ENCODE measurements around the gene NSD1. TPM values are rescaled to one million over a fixed set of nuclear protein-coding genes. Genes with fewer than 3 reads are reported as not detected.

The NSD1 gene
- total RNA-seq, 1 experiment from 2014 or later: 21.9 TPM

- in situ Hi-C loops (cut with HindIII; ENCODE audit: low pct_unique_long_range_greater_than_20kb, low sequenced_read_pairs): no loop called here
- DNase-seq (ENCODE audit: low read depth, low spot score): no peak
Observed at GRCh38 chr5:177316005-177316404, 182.4 kb downstream of the NSD1 start.

DNA sequence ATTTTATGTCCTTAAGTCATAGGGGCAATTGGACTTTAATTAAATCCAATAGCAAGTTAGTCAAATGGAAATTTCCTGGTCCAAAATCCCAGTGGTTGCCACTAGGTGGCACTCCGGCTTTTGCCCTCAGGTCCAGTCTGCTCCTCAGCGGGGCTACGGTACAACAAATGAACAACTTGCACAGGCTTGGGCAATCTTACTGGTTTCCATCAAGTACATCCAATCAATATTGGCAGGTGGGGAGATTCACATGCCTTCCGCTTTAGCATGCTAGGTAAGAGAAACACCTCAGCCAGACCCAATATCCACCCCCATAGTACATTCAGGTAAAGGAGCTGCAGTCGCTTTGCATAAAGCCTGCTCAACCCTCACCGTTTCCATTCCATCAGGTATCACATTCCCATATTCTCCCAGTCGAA lies 184.4 kb downstream of the NSD1 start:
- in situ Hi-C loops (cut with HindIII; ENCODE audit: low pct_unique_long_range_greater_than_20kb, low sequenced_read_pairs): no loop called here
- peak; percentile 74 for DNase-seq (ENCODE audit: low read depth, low spot score)

DNA sequence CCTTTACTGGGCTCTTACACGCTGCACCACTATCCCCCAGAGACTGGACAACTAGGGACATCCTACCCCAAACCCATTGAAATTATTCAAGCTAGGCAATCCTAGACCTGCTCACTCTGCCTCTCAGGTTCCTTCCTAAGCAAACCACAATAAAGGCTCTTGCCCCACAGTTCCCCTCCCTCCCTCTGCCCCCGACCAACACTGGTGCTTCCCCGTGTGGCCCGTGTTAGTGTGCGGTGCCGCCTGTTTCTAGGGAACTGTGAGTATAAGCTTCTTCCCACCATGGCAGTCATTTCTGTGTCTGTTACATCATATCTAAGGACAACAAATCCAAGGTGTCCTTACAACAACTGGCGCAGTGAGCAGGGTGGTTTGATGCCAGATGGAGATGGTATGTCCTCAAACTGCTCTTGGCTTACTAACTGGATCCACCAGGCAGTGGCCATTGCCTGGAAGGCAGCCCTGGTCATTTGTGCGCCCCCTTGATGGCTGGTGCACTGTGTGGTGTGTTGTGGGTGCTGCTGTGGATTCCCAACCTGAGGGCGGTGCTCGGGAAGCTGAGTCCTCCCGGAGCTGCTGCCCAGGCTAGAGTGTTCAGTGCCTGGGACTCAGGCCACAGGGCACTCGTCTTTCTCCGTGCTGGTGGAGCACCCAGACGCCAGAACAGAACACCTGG lies 186.5 kb downstream of the NSD1 start:
- DNase-seq (ENCODE audit: low read depth, low spot score): no peak
- in situ Hi-C loops (cut with HindIII; ENCODE audit: low pct_unique_long_range_greater_than_20kb, low sequenced_read_pairs): no loop called here

DNA sequence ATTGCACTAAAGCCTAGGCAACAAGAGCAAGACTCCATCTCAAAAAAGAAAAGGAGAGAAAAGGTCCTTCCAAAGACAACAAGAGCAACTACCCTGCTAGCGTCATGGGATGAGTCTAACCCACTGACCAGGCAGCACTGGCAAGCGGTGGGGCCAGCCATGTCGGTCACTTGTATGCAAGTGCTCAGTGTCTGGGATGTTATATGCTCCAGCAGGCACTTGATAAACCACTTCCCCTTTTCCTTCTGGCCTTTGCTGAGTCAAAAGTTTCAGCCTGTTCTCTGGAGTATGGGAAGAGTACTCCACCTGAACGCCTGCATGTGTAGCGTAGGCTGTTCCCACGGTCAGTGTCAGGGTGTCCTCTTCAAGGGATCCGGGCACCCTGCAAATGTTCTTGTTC lies 187.3 kb downstream of the NSD1 start:
- no peak for DNase-seq (ENCODE audit: low read depth, low spot score)
- in situ Hi-C loops (cut with HindIII; ENCODE audit: low pct_unique_long_range_greater_than_20kb, low sequenced_read_pairs): no loop called here

DNA sequence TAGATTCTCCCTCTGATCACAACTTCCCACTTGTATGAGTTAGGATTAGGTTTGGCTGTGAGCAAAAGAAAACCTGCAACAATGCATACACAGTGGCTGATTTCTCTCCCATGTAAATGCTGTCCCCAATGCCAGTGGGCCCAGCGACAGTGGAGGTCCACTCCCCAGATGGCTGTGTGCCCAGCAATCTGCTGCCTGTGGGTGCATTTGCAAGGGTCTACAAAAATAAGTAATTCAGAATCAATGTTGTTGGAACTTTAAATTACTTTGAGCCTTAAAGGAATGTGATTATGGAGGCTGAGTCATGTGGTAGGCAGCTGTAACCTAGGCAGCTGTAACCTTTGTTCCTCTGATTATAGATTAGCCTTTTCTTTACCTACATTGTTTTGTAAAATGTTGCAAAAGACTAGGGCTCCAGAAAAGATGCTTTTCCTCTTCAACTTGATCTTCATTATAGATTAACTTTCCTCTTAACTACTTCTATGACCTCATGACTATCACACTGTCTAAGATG lies 192.4 kb downstream of the NSD1 start:
- no peak for DNase-seq (ENCODE audit: low read depth, low spot score)

GRCh38 chr5:177327539-177328522 lies 194.3 kb downstream of the NSD1 start:
- DNase-seq (ENCODE audit: low read depth, low spot score): no peak
- in situ Hi-C loops (cut with HindIII; ENCODE audit: low pct_unique_long_range_greater_than_20kb, low sequenced_read_pairs): no loop called here

More for the DNA sequence above, 192.4 kb downstream of the NSD1 start:
- in situ Hi-C loops (cut with HindIII; ENCODE audit: low pct_unique_long_range_greater_than_20kb, low sequenced_read_pairs): no loop called here

- in situ Hi-C loops (cut with HindIII; ENCODE audit: low pct_unique_long_range_greater_than_20kb, low sequenced_read_pairs): no loop called here
- DNase-seq (ENCODE audit: low read depth, low spot score): no peak
Observed at GRCh38 chr5:177328545-177329231, 195.1 kb downstream of the NSD1 start.

DNA sequence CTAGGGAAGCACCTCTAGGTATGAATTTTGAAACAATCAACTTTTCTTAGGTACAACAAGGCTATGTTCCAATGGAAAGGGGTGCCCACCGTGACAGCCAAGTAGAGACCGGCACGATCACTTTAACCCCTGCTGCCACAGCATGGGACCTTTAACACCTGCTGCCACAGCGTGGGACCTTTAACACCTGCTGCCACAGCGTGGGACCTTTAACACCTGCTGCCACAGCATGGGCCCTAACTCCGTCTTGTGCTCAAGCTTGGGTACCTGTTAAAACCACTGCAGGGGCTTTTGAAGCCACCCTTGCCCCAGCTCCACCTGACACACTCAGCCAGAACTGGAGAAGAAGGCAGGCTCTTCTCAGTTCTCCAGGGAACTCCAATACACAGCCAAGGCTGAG lies 196.3 kb downstream of the NSD1 start:
- no peak for DNase-seq (ENCODE audit: low read depth, low spot score)
- in situ Hi-C loops (cut with HindIII; ENCODE audit: low pct_unique_long_range_greater_than_20kb, low sequenced_read_pairs): no loop called here

- DNase-seq (ENCODE audit: low read depth, low spot score): no peak
- in situ Hi-C loops (cut with HindIII; ENCODE audit: low pct_unique_long_range_greater_than_20kb, low sequenced_read_pairs): no loop called here
Observed at GRCh38 chr5:177330991-177331842, 197.6 kb downstream of the NSD1 start.

DNA sequence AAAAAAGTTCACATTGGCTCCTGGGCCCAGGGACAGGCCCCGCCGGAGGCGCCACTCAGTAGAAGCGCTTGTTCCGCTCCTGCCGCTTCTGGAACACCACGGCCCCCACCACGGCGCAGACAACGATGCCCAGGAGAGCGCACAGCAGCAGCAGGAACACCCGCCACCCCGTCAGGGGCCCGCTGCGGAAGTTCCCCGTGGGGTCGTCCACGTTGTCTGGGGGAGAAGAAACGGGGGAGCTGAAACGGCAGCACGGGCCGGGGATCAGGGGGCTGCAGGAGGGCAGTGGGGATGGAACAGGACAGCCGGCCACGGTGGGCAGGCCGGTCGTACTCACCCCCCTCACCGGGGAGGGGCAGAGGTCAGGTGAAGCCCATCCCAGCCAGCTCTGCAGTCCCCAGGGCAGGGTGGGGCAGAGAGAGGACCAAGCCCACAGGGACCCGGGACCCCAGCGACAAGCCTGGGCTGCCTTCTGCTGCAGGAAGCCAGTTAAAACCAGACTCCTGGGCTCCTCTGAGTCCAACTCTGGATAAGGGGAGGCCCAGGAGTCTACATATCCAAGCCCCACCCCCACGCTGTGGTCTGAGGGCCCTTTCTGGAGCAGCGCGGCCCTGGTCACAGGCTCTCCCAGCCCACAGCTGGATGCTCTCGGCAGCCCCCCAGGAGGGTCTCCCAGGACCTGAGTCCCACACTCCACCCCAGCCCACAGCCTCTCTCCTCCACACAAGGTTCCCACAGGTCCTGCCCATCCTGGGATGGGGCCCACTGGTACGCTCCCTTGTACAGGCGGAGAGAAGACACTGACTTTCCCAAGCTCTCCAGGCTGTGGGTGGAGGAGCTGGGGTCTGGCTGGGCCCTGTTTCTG lies 198.7 kb downstream of the NSD1 start:
- in situ Hi-C loops (cut with HindIII; ENCODE audit: low pct_unique_long_range_greater_than_20kb, low sequenced_read_pairs): no loop called here
- DNase-seq (ENCODE audit: low read depth, low spot score): no peak

DNA sequence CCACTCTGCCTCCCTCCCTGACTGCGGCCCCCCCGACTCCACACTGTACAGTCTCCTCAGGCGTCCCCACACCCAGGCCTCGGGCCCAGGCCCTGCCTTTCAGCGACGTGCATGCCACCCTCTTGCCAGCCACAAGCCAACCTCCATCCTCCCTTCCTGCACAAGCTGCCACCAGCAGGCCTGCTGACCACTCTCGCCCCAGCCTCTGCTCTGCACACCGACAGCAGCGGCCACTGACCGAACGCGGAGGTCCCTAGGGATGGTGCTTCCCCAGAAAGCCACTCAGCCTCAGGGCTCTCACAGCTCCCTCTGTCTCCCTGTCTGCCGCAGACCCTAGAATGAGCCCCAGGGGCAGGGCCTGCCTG lies 199.3 kb downstream of the NSD1 start:
- DNase-seq (ENCODE audit: low read depth, low spot score): no peak
- in situ Hi-C loops (cut with HindIII; ENCODE audit: low pct_unique_long_range_greater_than_20kb, low sequenced_read_pairs): no loop called here

DNA sequence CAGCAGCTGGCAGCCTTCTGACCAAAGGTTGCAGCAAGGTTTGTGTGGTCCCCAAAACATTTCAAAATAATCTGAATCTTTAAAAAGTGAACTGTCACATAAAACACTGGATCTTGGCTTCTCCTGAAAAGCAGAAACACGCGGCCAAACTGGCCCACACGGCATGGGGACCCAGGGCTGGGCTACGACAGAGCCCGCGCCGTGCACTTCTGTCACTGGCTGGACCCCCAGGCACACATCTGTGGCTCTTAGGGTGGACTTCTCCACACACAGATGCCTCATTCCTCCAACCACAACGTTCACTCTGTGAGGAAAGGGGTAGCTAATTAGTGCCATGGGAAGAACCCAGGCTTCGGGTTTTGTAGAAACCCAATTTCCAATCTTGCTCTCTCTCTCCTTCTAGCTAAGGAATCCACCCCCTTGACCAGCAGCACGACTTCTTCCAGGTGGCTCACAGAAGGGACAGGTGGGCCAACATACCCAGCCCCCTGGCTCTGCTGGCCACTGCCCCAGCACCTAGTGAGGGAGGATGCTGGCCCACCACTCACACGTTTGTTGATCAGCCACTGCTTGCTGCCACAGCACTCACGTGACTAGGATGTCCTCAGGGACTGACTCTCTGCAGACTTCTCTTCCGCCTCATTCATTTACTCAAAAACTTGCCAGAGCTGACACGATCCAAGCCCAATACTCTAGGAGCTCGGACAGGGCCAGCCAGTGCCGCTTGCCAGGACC lies 200.0 kb downstream of the NSD1 start:
- in situ Hi-C loops (cut with HindIII; ENCODE audit: low pct_unique_long_range_greater_than_20kb, low sequenced_read_pairs): no loop called here
- no peak for DNase-seq (ENCODE audit: low read depth, low spot score)

DNA sequence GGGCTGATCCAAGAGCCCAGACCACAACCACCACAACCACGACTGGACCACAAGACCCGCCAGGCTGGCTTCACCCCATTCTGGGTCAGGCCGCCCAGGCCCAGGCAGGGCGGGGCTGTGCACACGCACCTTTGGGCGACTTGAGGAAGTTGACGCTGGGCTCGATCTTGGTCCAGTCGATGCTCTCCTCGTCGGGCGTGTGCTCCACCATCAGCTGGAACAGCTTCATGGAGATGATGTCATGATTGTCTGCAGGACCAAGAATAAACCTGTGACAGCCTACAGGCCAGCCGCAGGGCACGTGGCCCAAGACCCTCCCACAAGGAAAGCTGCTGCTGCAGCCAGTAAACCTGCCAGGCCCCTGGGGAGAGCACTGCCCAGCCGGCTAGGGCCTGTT lies 200.6 kb downstream of the NSD1 start:
- no peak for DNase-seq (ENCODE audit: low read depth, low spot score)
- in situ Hi-C loops (cut with HindIII; ENCODE audit: low pct_unique_long_range_greater_than_20kb, low sequenced_read_pairs): no loop called here

GRCh38 chr5:177334781-177335700 lies 201.5 kb downstream of the NSD1 start:
- DNase-seq (ENCODE audit: low read depth, low spot score): no peak

DNA sequence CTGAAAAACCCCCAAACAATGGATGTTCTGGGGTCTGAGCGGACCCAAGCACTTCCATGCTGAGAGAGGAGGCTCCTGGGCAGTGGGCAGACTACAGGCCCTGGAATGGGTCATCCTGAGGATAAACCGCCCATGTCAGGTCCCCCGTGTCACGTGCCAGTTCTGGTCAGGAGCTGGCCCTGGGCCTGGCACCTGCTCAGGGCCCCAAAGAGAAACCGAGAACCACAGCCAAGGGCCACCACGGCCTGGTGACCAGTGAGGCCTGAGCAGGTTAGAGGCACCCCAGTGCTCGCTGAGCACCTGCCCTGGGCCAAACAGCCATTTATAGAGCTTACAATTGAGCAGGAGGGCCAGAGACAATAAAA lies 202.1 kb downstream of the NSD1 start:
- DNase-seq (ENCODE audit: low read depth, low spot score): no peak
- in situ Hi-C loops (cut with HindIII; ENCODE audit: low pct_unique_long_range_greater_than_20kb, low sequenced_read_pairs): no loop called here

More at GRCh38 chr5:177334781-177335700, 201.5 kb downstream of the NSD1 start:
- in situ Hi-C loops (cut with HindIII; ENCODE audit: low pct_unique_long_range_greater_than_20kb, low sequenced_read_pairs): no loop called here
